ENCODE data around the gene PPM1D.

- TF ChIP-seq, protein P1, sequence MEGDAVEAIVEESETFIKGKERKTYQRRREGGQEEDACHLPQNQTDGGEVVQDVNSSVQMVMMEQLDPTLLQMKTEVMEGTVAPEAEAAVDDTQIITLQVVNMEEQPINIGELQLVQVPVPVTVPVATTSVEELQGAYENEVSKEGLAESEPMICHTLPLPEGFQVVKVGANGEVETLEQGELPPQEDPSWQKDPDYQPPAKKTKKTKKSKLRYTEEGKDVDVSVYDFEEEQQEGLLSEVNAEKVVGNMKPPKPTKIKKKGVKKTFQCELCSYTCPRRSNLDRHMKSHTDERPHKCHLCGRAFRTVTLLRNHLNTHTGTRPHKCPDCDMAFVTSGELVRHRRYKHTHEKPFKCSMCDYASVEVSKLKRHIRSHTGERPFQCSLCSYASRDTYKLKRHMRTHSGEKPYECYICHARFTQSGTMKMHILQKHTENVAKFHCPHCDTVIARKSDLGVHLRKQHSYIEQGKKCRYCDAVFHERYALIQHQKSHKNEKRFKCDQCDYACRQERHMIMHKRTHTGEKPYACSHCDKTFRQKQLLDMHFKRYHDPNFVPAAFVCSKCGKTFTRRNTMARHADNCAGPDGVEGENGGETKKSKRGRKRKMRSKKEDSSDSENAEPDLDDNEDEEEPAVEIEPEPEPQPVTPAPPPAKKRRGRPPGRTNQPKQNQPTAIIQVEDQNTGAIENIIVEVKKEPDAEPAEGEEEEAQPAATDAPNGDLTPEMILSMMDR (IDR thresholded peaks at IDR 0.05), result no peak
- TF ChIP-seq POLR2A (IDR thresholded peaks at IDR 0.05), result no peak
Measured at GRCh38 chr17:60559995-60560859, 39.8 kb upstream of the PPM1D start.
